WTC11 (cell line): ENCODE measurements around the gene CDK10. TPM values are rescaled to one million over a fixed set of nuclear protein-coding genes. Genes with fewer than 3 reads are reported as not detected.

Experiments
- ATAC-seq: fragments of 200-7000 bp; cut with Tn5 transposase; 2 replicates; pipeline ENCODE4 v1.10.0; 2021; ENCODE audit warnings: mild to moderate bottlenecking, moderate library complexity
- CTCF ChIA-PET: fragments of 300-600 bp; sonication (Branson Sonifier 250); formaldehyde crosslinking; loops from one replicate; lab custom pipeline; 2021; ENCODE audit warnings: antibody characterized with exemption; lab: Charles Lee
- POLR2A ChIA-PET: fragments of 350-600 bp; sonication (Branson Sonifier 250); formaldehyde crosslinking; loops from one replicate; lab custom pipeline; 2021; ENCODE audit warnings: antibody characterized with exemption; lab: Charles Lee
- DNase-seq: peaks from one replicate; pipeline ENCODE4 v3.0.0; 2021; ENCODE audit warnings: low spot score
- H3K27ac Mint-ChIP-seq: 2 replicates; pipeline ENCODE4 v1.8.0; 2021; ENCODE audit warnings: mixed read lengths
- H3K27me3 Mint-ChIP-seq: 2 replicates; pipeline ENCODE4 v1.8.0; 2021; ENCODE audit warnings: low read depth, mild to moderate bottlenecking, moderate library complexity, mixed read lengths
- H3K36me3 Mint-ChIP-seq: 2 replicates; pipeline ENCODE4 v1.8.0; 2021; ENCODE audit warnings: mixed read lengths
- H3K4me1 Mint-ChIP-seq: 2 replicates; pipeline ENCODE4 v1.8.0; 2022; ENCODE audit warnings: mixed read lengths
- H3K4me3 Mint-ChIP-seq: 2 replicates; pipeline ENCODE4 v1.8.0; 2021; ENCODE audit warnings: mild to moderate bottlenecking, moderate library complexity, mixed read lengths
- H3K9me3 Mint-ChIP-seq: 2 replicates; pipeline ENCODE4 v1.8.0; 2021; ENCODE audit warnings: mixed read lengths
- AR ChIP-seq: fragments of 250-450 bp; sonication (Bioruptor Pico); IDR thresholded peaks from 2 replicates; pipeline ENCODE4 v1.9.0; 2021; ENCODE audit warnings: mild to moderate bottlenecking
- E2F1 ChIP-seq: sonication (generic); formaldehyde crosslinking; IDR thresholded peaks from 2 replicates; pipeline ENCODE4 v1.8.0; 2022; ENCODE audit warnings: mild to moderate bottlenecking, missing genetic modification reagents
- ERG ChIP-seq: fragments of 250-450 bp; sonication (Bioruptor Pico); IDR thresholded peaks from 2 replicates; pipeline ENCODE4 v1.8.0; 2021; ENCODE audit warnings: mild to moderate bottlenecking
- ETV6 ChIP-seq: sonication (generic); formaldehyde crosslinking; IDR thresholded peaks from 2 replicates; pipeline ENCODE4 v1.8.1; 2022; ENCODE audit warnings: mild to moderate bottlenecking, missing genetic modification reagents
- GRHL2 ChIP-seq: fragments of 250-450 bp; sonication (Bioruptor Pico); IDR thresholded peaks from 2 replicates; pipeline ENCODE4 v1.8.0; 2022; ENCODE audit warnings: mild to moderate bottlenecking, moderate library complexity; ENCODE audit not compliant: insufficient replicate concordance, severe bottlenecking
- GTF2I ChIP-seq: fragments of 250-450 bp; sonication (Bioruptor Pico); conservative IDR thresholded peaks from 2 replicates; pipeline ENCODE4 v1.4.0; 2021; ENCODE audit warnings: mild to moderate bottlenecking
- HMGA2 ChIP-seq: fragments of 250-450 bp; sonication (Bioruptor Pico); IDR thresholded peaks from 2 replicates; pipeline ENCODE4 v1.4.0; 2021; ENCODE audit warnings: mild to moderate bottlenecking, moderate library complexity
- IRF2 ChIP-seq: sonication (generic); formaldehyde crosslinking; IDR thresholded peaks from 2 replicates; pipeline ENCODE4 v1.8.0; 2022; ENCODE audit warnings: low read depth, missing genetic modification reagents, borderline replicate concordance
- JAZF1 ChIP-seq: fragments of 250-450 bp; sonication (Bioruptor Pico); IDR thresholded peaks from 2 replicates; pipeline ENCODE4 v1.9.0; 2021; ENCODE audit warnings: moderate library complexity, mild to moderate bottlenecking, inconsistent platforms
- MXD4 ChIP-seq: fragments of 250-450 bp; sonication (Bioruptor Pico); IDR thresholded peaks from 2 replicates; pipeline ENCODE4 v1.8.0; 2021; ENCODE audit warnings: mild to moderate bottlenecking, moderate library complexity, borderline replicate concordance
- MYBL2 ChIP-seq: sonication (generic); formaldehyde crosslinking; IDR thresholded peaks from 2 replicates; pipeline ENCODE4 v1.8.1; 2023; ENCODE audit warnings: mild to moderate bottlenecking, moderate library complexity, missing genetic modification reagents
- NR2C2 ChIP-seq: sonication (generic); formaldehyde crosslinking; IDR thresholded peaks from 2 replicates; pipeline ENCODE4 v1.8.0; 2022; ENCODE audit warnings: mild to moderate bottlenecking, missing genetic modification reagents
- TCF7 ChIP-seq: sonication (generic); formaldehyde crosslinking; IDR thresholded peaks from 2 replicates; pipeline ENCODE4 v1.8.0; 2022; ENCODE audit warnings: mild to moderate bottlenecking, low read depth, missing genetic modification reagents, moderate library complexity
- ZNF232 ChIP-seq: sonication (generic); formaldehyde crosslinking; IDR thresholded peaks from 2 replicates; pipeline ENCODE4 v1.8.0; 2022; ENCODE audit warnings: mild to moderate bottlenecking, missing genetic modification reagents
- ZNF263 ChIP-seq: sonication (generic); formaldehyde crosslinking; IDR thresholded peaks from 2 replicates; pipeline ENCODE4 v1.8.1; 2022; ENCODE audit warnings: low read depth, mild to moderate bottlenecking, moderate library complexity, missing genetic modification reagents
- ZNF416 ChIP-seq: fragments of 250-450 bp; sonication (Bioruptor Pico); IDR thresholded peaks from 2 replicates; pipeline ENCODE4 v1.9.0; 2021; ENCODE audit warnings: mild to moderate bottlenecking, inconsistent platforms
- ZNF532 ChIP-seq: fragments of 250-450 bp; sonication (Bioruptor Pico); IDR thresholded peaks from 2 replicates; pipeline ENCODE4 v1.9.0; 2021; ENCODE audit warnings: mild to moderate bottlenecking, borderline replicate concordance
- total RNA-seq: library from RNA; stranded (reverse); gene quantifications from 3 replicates; pipeline ENCODE4 v1.2.3, GENCODE V29; 2021
- TF ChIP-seq, protein P1 (sequence below): sonication (generic); formaldehyde crosslinking; IDR thresholded peaks from 2 replicates; pipeline ENCODE4 v1.8.1; 2023; ENCODE audit warnings: mild to moderate bottlenecking, missing genetic modification reagents, moderate library complexity
- TF ChIP-seq, protein P2 (sequence below): sonication (generic); formaldehyde crosslinking; IDR thresholded peaks from 2 replicates; pipeline ENCODE4 v1.8.1; 2022; ENCODE audit warnings: mild to moderate bottlenecking, missing genetic modification reagents, moderate library complexity, borderline replicate concordance
- TF ChIP-seq, protein P3 (sequence below): sonication (generic); formaldehyde crosslinking; IDR thresholded peaks from 2 replicates; pipeline ENCODE4 v1.8.0; 2022; ENCODE audit warnings: mild to moderate bottlenecking, missing genetic modification reagents

CDK10 gene
- total RNA-seq, 1 experiment from 2014 or later, result 102 TPM

DNA sequence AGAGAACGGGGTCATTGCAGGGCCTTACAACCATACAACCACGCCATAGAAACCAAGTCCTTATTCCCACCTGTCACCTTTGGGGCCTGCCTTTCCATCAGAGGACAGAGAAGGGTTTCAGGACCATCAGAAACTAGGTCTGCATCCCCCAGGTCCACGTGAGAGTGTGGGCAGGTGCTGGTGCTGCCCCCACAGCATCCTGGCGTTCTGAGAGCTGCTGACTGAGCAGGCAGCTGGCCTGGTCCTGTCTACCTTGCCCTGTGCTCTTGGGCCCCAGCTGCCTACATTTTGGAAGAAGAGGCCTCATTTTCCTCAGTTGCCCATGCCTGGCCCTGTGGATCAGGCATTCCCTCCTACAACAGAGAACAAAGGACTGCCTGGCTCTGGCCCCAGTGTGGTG, 56.5 kb downstream of the CDK10 start (continued):
- TF ChIP-seq E2F1 (no peak), ZNF263 (no peak), NR2C2 (no peak), ETV6 (CRISPR knock-in tag) (no peak)
- TF ChIP-seq, protein P1, sequence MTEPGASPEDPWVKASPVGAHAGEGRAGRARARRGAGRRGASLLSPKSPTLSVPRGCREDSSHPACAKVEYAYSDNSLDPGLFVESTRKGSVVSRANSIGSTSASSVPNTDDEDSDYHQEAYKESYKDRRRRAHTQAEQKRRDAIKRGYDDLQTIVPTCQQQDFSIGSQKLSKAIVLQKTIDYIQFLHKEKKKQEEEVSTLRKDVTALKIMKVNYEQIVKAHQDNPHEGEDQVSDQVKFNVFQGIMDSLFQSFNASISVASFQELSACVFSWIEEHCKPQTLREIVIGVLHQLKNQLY (CRISPR knock-in tag), result no peak

GRCh38 chr16:89744813-89745212, 58.3 kb downstream of the CDK10 start:
- Mint-ChIP-seq H3K4me3 (no peak overlapping the region), H3K9me3 (no peaks in the 10 kb centered on the region), H3K27ac (no peak overlapping the region), H3K4me1 (no peaks in the 10 kb centered on the region), H3K36me3 (peaks cover 72% of the 10 kb centered on the region), H3K27me3 (no peaks in the 10 kb centered on the region)
- TF ChIP-seq TCF7 (no peak), ERG (no peak), MXD4 (CRISPR knock-in tag) (no peak), HMGA2 (CRISPR knock-in tag) (no peak), GTF2I (CRISPR knock-in tag) (no peak), GRHL2 (CRISPR knock-in tag) (no peak), ETV6 (CRISPR knock-in tag) (no peak), ZNF416 (CRISPR knock-in tag) (no peak), ZNF532 (CRISPR knock-in tag) (no peak), JAZF1 (no peak), MYBL2 (CRISPR knock-in tag) (no peak), ZNF232 (CRISPR knock-in tag) (no peak), AR (CRISPR knock-in tag) (no peak), IRF2 (no peak)
- TF ChIP-seq, protein P2, sequence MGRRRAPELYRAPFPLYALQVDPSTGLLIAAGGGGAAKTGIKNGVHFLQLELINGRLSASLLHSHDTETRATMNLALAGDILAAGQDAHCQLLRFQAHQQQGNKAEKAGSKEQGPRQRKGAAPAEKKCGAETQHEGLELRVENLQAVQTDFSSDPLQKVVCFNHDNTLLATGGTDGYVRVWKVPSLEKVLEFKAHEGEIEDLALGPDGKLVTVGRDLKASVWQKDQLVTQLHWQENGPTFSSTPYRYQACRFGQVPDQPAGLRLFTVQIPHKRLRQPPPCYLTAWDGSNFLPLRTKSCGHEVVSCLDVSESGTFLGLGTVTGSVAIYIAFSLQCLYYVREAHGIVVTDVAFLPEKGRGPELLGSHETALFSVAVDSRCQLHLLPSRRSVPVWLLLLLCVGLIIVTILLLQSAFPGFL (CRISPR knock-in tag), result no peak
- TF ChIP-seq, protein P3, sequence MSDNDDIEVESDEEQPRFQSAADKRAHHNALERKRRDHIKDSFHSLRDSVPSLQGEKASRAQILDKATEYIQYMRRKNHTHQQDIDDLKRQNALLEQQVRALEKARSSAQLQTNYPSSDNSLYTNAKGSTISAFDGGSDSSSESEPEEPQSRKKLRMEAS (CRISPR knock-in tag), result no peak
- POLR2A ChIA-PET, result no interaction called here
- CTCF ChIA-PET, result interaction anchor here (2.1 kb wide), 1 partner anchor 39 kb away, joined by 5 read pairs; no protein-coding TSS in a partner anchor
- DNase-seq (no peak), ATAC-seq (no peak)
